Measurements from ENCODE around the gene COL20A1.

Gene COL20A1

DNA sequence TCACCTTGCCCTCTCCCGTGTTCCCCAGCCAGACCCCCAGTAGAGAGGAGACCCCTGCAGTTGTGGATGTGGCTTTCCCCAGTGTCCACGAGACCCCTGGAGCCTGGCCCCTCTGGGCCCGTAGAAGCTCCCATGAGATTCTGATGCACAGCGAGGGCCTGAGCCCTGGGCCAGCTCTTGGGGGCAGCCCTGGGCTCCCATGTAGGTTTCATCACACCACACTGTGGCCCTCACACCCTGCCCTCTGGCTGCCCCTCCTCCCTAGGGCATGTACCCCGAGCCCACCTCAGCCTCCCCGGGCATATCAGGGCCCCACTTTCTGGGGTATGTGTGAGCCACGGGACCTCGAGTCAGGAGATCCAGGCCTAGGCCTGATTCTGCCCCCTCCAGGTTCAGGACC, 75.2 kb downstream of the COL20A1 start:
- no peak overlapping the region for H3K27ac ChIP-seq (ENCODE audit: extremely low read depth, low read depth, low read length)
- no peaks in the 10 kb centered on the region for H3K4me1 ChIP-seq (ENCODE audit: control insufficient read depth, insufficient read depth, low read length)
- H3K4me3 ChIP-seq (ENCODE audit: low read depth, low read length) = no peak overlapping the region
- no peaks in the 10 kb centered on the region for H3K9me3 ChIP-seq (ENCODE audit: control insufficient read depth, insufficient read depth, low read depth, low read length)
- no peaks in the 10 kb centered on the region for H3K36me3 ChIP-seq (ENCODE audit: control insufficient read depth in 2 of 2, insufficient read depth in 1 of 2, low read length in 2 of 2)
- POLR2A ChIA-PET = interaction anchor here (0.9 kb wide), 1 partner anchor 96 kb away, joined by 3 read pairs; the partner anchor contains the start of gene ARFGAP1
- no peak for TF ChIP-seq ZNF701 (tag by site-specific recombination; IDR thresholded peaks at IDR 0.05)
- no peak for TF ChIP-seq ZNF488 (tag by site-specific recombination; IDR thresholded peaks at IDR 0.05)
- TF ChIP-seq ZSCAN30 (tag by site-specific recombination; IDR thresholded peaks at IDR 0.05) = no peak
- no peak for TF ChIP-seq ZNF311 (tag by site-specific recombination; IDR thresholded peaks at IDR 0.05; ENCODE audit: borderline replicate concordance)
- TF ChIP-seq ZNF626 (tag by site-specific recombination; IDR thresholded peaks at IDR 0.05) = no peak
- no peak for TF ChIP-seq ZNF560 (tag by site-specific recombination; IDR thresholded peaks at IDR 0.05; ENCODE audit: borderline replicate concordance)
- TF ChIP-seq ZNF664 (tag by site-specific recombination; IDR thresholded peaks at IDR 0.05) = no peak
- TF ChIP-seq ZNF514 (tag by site-specific recombination; IDR thresholded peaks at IDR 0.05) = no peak
- TF ChIP-seq ZNF645 (tag by site-specific recombination; IDR thresholded peaks at IDR 0.05) = no peak
- no peak for TF ChIP-seq YY1 (tag by site-specific recombination; IDR thresholded peaks at IDR 0.05)
- TF ChIP-seq ZNF24 (tag by site-specific recombination; IDR thresholded peaks at IDR 0.05) = no peak
- no peak for TF ChIP-seq SCRT1 (tag by site-specific recombination; IDR thresholded peaks at IDR 0.05; ENCODE audit: borderline replicate concordance)
- no peak for TF ChIP-seq ZNF404 (tag by site-specific recombination; IDR thresholded peaks at IDR 0.05)
- no peak for TF ChIP-seq ZBTB48 (tag by site-specific recombination; IDR thresholded peaks at IDR 0.05)
- no peak for TF ChIP-seq ZNF169 (tag by site-specific recombination; IDR thresholded peaks at IDR 0.05)
- no peak for TF ChIP-seq ZNF274 (IDR thresholded peaks at IDR 0.05; ENCODE audit: low read length)
- no peak for TF ChIP-seq ZNF274 (tag by site-specific recombination; IDR thresholded peaks at IDR 0.05; ENCODE audit: borderline replicate concordance)
- TF ChIP-seq ZNF692 (tag by site-specific recombination; IDR thresholded peaks at IDR 0.05) = no peak
- TF ChIP-seq, protein P1, sequence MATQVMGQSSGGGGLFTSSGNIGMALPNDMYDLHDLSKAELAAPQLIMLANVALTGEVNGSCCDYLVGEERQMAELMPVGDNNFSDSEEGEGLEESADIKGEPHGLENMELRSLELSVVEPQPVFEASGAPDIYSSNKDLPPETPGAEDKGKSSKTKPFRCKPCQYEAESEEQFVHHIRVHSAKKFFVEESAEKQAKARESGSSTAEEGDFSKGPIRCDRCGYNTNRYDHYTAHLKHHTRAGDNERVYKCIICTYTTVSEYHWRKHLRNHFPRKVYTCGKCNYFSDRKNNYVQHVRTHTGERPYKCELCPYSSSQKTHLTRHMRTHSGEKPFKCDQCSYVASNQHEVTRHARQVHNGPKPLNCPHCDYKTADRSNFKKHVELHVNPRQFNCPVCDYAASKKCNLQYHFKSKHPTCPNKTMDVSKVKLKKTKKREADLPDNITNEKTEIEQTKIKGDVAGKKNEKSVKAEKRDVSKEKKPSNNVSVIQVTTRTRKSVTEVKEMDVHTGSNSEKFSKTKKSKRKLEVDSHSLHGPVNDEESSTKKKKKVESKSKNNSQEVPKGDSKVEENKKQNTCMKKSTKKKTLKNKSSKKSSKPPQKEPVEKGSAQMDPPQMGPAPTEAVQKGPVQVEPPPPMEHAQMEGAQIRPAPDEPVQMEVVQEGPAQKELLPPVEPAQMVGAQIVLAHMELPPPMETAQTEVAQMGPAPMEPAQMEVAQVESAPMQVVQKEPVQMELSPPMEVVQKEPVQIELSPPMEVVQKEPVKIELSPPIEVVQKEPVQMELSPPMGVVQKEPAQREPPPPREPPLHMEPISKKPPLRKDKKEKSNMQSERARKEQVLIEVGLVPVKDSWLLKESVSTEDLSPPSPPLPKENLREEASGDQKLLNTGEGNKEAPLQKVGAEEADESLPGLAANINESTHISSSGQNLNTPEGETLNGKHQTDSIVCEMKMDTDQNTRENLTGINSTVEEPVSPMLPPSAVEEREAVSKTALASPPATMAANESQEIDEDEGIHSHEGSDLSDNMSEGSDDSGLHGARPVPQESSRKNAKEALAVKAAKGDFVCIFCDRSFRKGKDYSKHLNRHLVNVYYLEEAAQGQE (tag by site-specific recombination; IDR thresholded peaks at IDR 0.05) = no peak
- CTCF ChIA-PET = interaction anchor here (0.7 kb wide), 1 partner anchor 58 kb away, joined by 3 read pairs; no protein-coding TSS in a partner anchor

DNA sequence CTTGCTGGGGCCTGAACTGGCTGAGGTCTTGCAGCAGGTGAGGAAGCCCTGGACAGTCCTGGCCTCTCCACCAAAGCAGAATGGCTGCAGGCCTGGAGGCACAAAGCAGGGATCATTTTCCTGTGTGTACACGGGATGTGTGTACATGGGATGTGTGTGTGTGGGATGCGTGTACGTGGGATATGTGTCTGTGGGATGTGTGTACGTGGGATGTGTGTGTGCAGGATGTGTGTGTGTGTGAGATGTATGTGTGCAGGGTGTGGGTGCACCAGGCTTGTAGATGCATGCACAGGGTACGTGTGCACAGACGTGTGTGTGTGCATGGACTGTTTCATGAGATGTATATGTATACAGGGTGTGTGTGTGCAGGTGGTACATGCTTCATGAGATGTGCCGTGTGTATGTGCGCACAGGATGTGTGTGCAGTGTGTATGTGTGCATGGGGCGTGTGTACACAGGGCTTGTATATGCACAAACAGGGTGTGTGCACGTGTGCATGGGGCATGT, 76.1 kb downstream of the COL20A1 start:
- no peaks in the 10 kb centered on the region for H3K36me3 ChIP-seq (ENCODE audit: control insufficient read depth in 2 of 2, insufficient read depth in 1 of 2, low read length in 2 of 2)
- H3K4me1 ChIP-seq (ENCODE audit: control insufficient read depth, insufficient read depth, low read length) = no peaks in the 10 kb centered on the region
- TF ChIP-seq ZNF664 (tag by site-specific recombination; IDR thresholded peaks at IDR 0.05) = peak; percentile 15; the same call in 1 of the 2 replicates
- TF ChIP-seq, protein P2, sequence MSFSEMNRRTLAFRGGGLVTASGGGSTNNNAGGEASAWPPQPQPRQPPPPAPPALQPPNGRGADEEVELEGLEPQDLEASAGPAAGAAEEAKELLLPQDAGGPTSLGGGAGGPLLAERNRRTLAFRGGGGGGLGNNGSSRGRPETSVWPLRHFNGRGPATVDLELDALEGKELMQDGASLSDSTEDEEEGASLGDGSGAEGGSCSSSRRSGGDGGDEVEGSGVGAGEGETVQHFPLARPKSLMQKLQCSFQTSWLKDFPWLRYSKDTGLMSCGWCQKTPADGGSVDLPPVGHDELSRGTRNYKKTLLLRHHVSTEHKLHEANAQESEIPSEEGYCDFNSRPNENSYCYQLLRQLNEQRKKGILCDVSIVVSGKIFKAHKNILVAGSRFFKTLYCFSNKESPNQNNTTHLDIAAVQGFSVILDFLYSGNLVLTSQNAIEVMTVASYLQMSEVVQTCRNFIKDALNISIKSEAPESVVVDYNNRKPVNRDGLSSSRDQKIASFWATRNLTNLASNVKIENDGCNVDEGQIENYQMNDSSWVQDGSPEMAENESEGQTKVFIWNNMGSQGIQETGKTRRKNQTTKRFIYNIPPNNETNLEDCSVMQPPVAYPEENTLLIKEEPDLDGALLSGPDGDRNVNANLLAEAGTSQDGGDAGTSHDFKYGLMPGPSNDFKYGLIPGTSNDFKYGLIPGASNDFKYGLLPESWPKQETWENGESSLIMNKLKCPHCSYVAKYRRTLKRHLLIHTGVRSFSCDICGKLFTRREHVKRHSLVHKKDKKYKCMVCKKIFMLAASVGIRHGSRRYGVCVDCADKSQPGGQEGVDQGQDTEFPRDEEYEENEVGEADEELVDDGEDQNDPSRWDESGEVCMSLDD (tag by site-specific recombination; IDR thresholded peaks at IDR 0.05) = 0 out of 2 replicates have a peak, but pooled peaks have one; percentile 21
- TF ChIP-seq EGR2 (tag by site-specific recombination; IDR thresholded peaks at IDR 0.05; ENCODE audit: low read depth) = peak; percentile 78
- no peak for TF ChIP-seq MYNN (tag by site-specific recombination; IDR thresholded peaks at IDR 0.05; ENCODE audit: borderline replicate concordance)
- no peak for TF ChIP-seq ZFP37 (tag by site-specific recombination; IDR thresholded peaks at IDR 0.05)
- TF ChIP-seq ZFHX2 (tag by site-specific recombination; conservative IDR thresholded peaks at IDR 0.05) = peak; percentile 91
- TF ChIP-seq, protein P3, sequence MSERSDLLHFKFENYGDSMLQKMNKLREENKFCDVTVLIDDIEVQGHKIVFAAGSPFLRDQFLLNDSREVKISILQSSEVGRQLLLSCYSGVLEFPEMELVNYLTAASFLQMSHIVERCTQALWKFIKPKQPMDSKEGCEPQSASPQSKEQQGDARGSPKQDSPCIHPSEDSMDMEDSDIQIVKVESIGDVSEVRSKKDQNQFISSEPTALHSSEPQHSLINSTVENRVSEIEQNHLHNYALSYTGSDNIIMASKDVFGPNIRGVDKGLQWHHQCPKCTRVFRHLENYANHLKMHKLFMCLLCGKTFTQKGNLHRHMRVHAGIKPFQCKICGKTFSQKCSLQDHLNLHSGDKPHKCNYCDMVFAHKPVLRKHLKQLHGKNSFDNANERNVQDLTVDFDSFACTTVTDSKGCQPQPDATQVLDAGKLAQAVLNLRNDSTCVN (tag by site-specific recombination; optimal IDR thresholded peaks at IDR 0.05) = peak; percentile 13
- no peak overlapping the region for H3K27ac ChIP-seq (ENCODE audit: extremely low read depth, low read depth, low read length)
- H3K4me3 ChIP-seq (ENCODE audit: low read depth, low read length) = no peak overlapping the region
- ChIA-PET CTCF (interaction anchor here (0.7 to 2.9 kb wide), 2 partner anchors 13 to 59 kb away, joined by 3 to 9 read pairs; no protein-coding TSS in a partner anchor), POLR2A (no interaction called here)
- no peaks in the 10 kb centered on the region for H3K9me3 ChIP-seq (ENCODE audit: control insufficient read depth, insufficient read depth, low read depth, low read length)

Measured in HEK293 (cell line).